ENCODE data around the gene TXNDC11. TPM values are rescaled to one million over a fixed set of nuclear protein-coding genes. Genes with fewer than 3 reads are reported as not detected.

Gene TXNDC11
- total and polyA plus RNA-seq, 3 experiments from 2014 or later = 32.8 to 57.8 (median 38.8) TPM

DNA sequence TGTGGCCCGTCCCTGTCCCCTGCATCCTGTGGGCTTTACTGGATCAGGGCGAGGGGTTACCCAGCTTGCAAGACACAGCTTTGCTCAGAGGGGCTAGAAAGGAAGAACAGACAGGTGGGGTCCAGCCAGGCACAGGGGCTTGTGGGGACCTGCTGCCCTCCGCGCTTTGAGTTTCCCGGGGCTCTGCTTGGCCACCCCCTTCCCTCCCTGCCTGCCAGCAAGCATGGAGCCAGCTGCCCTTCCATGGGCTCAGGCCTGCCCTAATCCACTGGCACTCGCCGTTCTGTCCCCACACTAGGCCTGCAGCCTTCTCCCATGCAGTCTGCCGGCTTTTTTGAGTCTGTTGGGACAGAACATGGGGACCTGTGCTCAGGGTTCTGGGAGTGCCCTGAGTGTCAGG, 71.0 kb downstream of the TXNDC11 start:
- CTCF ChIA-PET = interaction anchor here (1.1 kb wide), 1 partner anchor 140 kb away, joined by 5 read pairs; no protein-coding TSS in a partner anchor
- peak in 1 of 5 donors; percentile 29 for DNase-seq
- H3K4me3 ChIP-seq (ENCODE audit: low read length) = no peak overlapping the region
- no peak overlapping the region for H3K27ac ChIP-seq (ENCODE audit: low read depth, low read length)
- POLR2A ChIA-PET = interaction anchor here (0.5 to 0.6 kb wide), 2 partner anchors 126 to 934 kb away, joined by 4 to 5 read pairs; no protein-coding TSS in a partner anchor
- Mint-ChIP-seq H3K4me1 (peaks cover 41 to 75% (median 48%) of the 10 kb centered on the region in 3 donors), H3K9me3 (no peaks in the 10 kb centered on the region), H3K4me3 (peak overlapping the region in 3 of 7 donors; percentile 57 to 60 (median 59)), H3K27ac (peak overlapping the region in 3 of 8 donors; percentile 63 to 84 (median 73)), H3K27me3 (no peaks in the 10 kb centered on the region), H3K36me3 (peaks cover 0 to 16% (median 2%) of the 10 kb centered on the region in 3 donors)
- no peaks in the 10 kb centered on the region for H3K9me3 ChIP-seq (ENCODE audit: low read length)
- peaks cover 1% of the 10 kb centered on the region for H3K36me3 ChIP-seq (ENCODE audit: insufficient read depth, low read length)
- H3K27me3 ChIP-seq (ENCODE audit: insufficient read depth, low read length, poor library complexity, severe bottlenecking) = no peaks in the 10 kb centered on the region
- peaks cover 49% of the 10 kb centered on the region for H3K4me1 ChIP-seq (ENCODE audit: insufficient read depth, low read length)

DNA sequence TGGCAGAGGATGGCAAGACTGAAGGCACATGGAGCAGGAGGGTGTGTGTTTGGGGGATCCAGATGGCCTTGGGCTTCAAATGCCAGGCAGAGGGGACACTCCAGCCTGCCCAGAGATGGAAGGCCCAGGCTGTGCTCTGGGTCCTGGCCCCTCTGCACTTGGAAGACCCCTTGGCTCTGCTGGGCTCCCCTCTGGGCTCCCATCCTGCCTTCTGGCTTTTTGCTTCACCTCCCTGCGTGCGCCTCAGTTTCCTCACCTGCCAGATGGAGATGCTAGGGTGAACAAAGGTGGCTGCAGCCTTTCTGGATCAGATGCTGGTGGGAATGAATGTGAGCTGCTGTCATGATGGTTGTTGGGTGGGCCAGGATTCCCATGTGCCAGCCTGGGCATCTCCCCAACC, 71.4 kb downstream of the TXNDC11 start:
- peaks cover 51% of the 10 kb centered on the region for H3K4me1 ChIP-seq (ENCODE audit: insufficient read depth, low read length)
- no peaks in the 10 kb centered on the region for H3K36me3 ChIP-seq (ENCODE audit: insufficient read depth, low read length)
- Mint-ChIP-seq H3K36me3 (peaks cover 0 to 12% (median 0%) of the 10 kb centered on the region in 3 donors), H3K27me3 (no peaks in the 10 kb centered on the region), H3K4me3 (peak overlapping the region in 4 of 7 donors; percentile 15 to 88 (median 73)), H3K4me1 (peaks cover 44 to 78% (median 51%) of the 10 kb centered on the region in 3 donors), H3K27ac (peak overlapping the region in 4 of 8 donors; percentile 29 to 84 (median 60)), H3K9me3 (no peaks in the 10 kb centered on the region)
- no peaks in the 10 kb centered on the region for H3K9me3 ChIP-seq (ENCODE audit: low read length)
- POLR2A ChIA-PET = no interaction called here
- CTCF ChIA-PET = interaction anchor here (1.1 kb wide), 1 partner anchor 140 kb away, joined by 5 read pairs; no protein-coding TSS in a partner anchor
- no peak overlapping the region for H3K27ac ChIP-seq (ENCODE audit: low read depth, low read length)
- DNase-seq = peak in 1 of 5 donors; percentile 26
- H3K4me3 ChIP-seq (ENCODE audit: low read length) = no peak overlapping the region
- no peaks in the 10 kb centered on the region for H3K27me3 ChIP-seq (ENCODE audit: insufficient read depth, low read length, poor library complexity, severe bottlenecking)

DNA sequence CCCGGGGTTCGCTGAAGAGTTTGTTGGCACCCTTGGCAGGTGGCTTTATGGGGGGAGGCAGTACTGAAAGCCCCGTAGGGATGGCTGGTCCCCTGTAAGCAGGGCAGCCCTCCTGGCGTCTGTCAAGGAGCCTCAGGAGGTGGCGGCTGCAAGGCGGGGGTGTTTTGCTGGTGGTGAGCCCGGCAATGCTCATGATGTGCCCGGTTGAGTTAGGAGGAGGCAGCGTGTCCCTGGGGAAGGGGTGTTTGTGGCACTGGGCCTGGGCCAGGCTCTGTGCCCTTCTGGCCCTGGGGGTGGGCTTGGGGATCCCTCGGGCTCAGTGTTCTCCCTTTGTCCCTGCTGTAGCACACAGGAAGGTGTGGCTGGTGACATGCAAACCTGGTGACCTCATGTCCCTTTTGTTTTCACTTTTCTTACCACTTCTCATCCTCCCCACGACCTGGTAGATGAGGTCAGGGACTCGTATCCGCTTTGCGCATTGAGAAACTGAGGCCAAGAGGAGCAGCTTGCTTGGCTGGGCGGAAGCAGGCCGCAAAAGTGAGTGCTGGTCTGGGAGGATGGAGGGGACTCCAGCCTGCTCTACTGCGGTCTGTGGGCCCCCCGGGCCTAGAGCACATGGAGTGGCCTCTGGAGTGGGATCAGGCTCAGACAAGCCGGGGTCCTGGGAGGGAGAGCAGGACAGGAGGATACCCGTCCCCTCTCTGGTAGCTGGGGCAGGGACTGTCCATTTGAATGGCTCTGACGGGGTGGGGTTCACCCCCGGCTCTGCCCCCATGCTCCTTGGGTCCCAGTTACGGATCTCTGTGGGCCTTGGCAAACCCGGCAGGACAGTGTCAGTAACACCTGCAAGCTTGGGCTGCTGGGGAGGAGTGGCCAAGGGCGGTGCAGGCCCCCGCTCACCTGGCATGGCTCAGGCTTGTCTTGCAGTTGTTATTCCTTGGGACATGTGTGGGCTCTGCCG, 72.2 kb downstream of the TXNDC11 start:
- CTCF ChIA-PET = interaction anchor here (1.1 kb wide), 3 partner anchors 44 to 139 kb away, joined by 3 to 5 read pairs (median 4); no protein-coding TSS in a partner anchor
- Mint-ChIP-seq H3K4me3 (peak overlapping the region; percentile 83 to 90 (median 86)), H3K9me3 (peaks cover 0 to 2% (median 0%) of the 10 kb centered on the region in 5 donors), H3K27me3 (no peaks in the 10 kb centered on the region), H3K36me3 (peaks cover 0 to 5% (median 0%) of the 10 kb centered on the region in 3 donors), H3K27ac (peak overlapping the region; percentile 77 to 92 (median 85)), H3K4me1 (peaks cover 49 to 80% (median 56%) of the 10 kb centered on the region in 3 donors)
- H3K9me3 ChIP-seq (ENCODE audit: low read length) = no peaks in the 10 kb centered on the region
- POLR2A ChIA-PET = interaction anchor here (0.8 kb wide), 1 partner anchor 10 kb away, joined by 3 read pairs; no protein-coding TSS in a partner anchor
- peak in 3 of 5 donors; percentile 27 to 62 (median 58) for DNase-seq
- H3K27me3 ChIP-seq (ENCODE audit: insufficient read depth, low read length, poor library complexity, severe bottlenecking) = no peaks in the 10 kb centered on the region
- H3K36me3 ChIP-seq (ENCODE audit: insufficient read depth, low read length) = no peaks in the 10 kb centered on the region
- H3K4me1 ChIP-seq (ENCODE audit: insufficient read depth, low read length) = peaks cover 60% of the 10 kb centered on the region
- no peak overlapping the region for H3K27ac ChIP-seq (ENCODE audit: low read depth, low read length)
- peak overlapping the region; percentile 54 for H3K4me3 ChIP-seq (ENCODE audit: low read length)

DNA sequence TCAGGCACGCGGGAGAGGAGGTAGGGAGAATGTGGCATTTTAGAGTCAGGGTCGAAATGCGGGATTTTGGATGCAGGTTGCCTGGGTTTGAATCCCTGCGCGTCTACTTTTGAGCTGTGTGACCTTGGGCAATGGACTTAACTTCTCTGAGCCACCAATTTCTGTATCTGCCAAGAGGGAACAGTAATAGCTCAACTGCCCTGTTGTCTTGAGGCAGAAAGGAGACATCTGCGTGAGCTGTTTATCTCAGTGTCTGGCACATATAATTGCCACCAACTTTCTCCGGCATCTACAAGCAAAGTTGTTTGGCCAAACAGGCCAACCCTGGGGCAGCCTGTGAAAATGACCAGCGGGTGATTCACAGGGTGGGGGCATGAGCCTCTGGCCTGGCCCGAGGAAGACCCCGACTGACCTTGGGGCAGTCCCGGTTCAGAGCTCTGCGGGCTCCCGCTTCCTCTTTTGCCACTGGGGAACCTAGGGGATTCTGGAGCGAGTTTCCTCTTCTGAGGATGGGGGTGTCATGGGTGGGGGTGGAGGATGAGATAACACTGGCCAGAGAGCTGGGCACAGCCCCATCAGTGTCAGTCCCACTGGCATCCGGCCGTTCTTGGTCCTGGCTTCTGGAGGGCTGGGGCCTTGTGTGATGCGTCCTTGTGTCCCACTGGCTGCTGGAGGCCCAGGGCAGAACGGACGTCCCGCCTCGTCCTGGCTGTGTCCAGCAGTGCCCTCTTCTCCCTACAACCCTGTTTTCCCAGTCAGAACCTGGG, 73.1 kb downstream of the TXNDC11 start:
- H3K27me3 ChIP-seq (ENCODE audit: insufficient read depth, low read length, poor library complexity, severe bottlenecking) = no peaks in the 10 kb centered on the region
- no peak overlapping the region for H3K27ac ChIP-seq (ENCODE audit: low read depth, low read length)
- H3K9me3 ChIP-seq (ENCODE audit: low read length) = no peaks in the 10 kb centered on the region
- CTCF ChIA-PET = interaction anchor here (1.1 kb wide), 2 partner anchors 45 to 110 kb away, joined by 3 to 4 read pairs; no protein-coding TSS in a partner anchor
- peaks cover 68% of the 10 kb centered on the region for H3K4me1 ChIP-seq (ENCODE audit: insufficient read depth, low read length)
- peak overlapping the region; percentile 54 for H3K4me3 ChIP-seq (ENCODE audit: low read length)
- peaks cover 0 to 2% (median 0%) of the 10 kb centered on the region in 5 donors for H3K9me3 Mint-ChIP-seq
- H3K36me3 Mint-ChIP-seq = peaks cover 0 to 4% (median 0%) of the 10 kb centered on the region in 3 donors
- H3K27ac Mint-ChIP-seq = peak overlapping the region; percentile 74 to 91 (median 85)
- H3K4me1 Mint-ChIP-seq = peaks cover 53 to 81% (median 64%) of the 10 kb centered on the region in 3 donors
- no peaks in the 10 kb centered on the region for H3K36me3 ChIP-seq (ENCODE audit: insufficient read depth, low read length)
- H3K27me3 Mint-ChIP-seq = no peaks in the 10 kb centered on the region
- H3K4me3 Mint-ChIP-seq = peak overlapping the region; percentile 83 to 90 (median 86)
- POLR2A ChIA-PET = interaction anchor here (0.6 to 1.5 kb wide), 8 partner anchors 9 to 137 kb away, joined by 3 to 6 read pairs (median 3); partner anchors contain the start of gene TXNDC11
- no peak for DNase-seq

DNA sequence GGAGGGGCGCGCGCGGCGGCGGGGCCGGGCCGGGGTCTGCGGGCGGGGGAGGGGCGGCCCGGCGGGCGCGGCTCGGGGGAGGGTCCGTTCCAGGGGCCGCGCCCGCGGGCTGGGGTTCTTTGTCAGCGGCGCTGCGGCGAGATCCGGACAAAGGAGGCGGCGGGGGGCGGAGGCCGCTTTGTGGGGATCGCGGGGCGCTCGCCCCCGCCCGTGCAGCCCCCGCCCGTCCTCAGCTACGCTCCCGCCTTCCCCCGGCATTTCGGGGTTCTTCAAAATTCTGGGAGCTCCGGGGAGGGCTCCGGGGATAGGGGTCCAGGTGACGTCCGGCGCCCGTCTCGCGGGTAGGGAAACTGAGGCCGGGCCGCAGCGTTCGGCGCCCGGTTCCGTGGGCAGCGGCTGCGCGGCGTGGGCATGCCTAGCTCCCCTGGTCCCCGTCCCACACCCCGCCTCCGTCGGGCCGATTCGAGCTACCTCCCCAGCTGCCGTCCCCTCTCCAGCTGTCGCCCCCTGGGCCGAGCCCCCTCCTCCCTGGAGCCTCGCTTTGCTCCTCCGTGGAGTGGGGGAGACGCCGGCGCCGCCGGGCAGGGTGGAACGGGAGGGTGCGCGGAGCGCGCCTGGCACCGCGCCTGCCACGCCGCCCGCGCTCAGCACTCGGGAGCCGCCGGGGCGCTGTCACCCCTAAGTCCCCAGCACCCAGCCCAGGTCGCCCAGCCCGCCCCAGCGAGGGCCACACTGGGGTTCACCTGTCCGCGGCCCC, 73.9 kb downstream of the TXNDC11 start:
- CTCF ChIA-PET = interaction anchor here (1.1 to 2.0 kb wide), 3 partner anchors 10 to 109 kb away, joined by 3 to 5 read pairs (median 4); no protein-coding TSS in a partner anchor
- H3K4me1 Mint-ChIP-seq = peaks cover 59 to 81% (median 71%) of the 10 kb centered on the region in 3 donors
- H3K9me3 ChIP-seq (ENCODE audit: low read length) = no peaks in the 10 kb centered on the region
- no peaks in the 10 kb centered on the region for H3K27me3 ChIP-seq (ENCODE audit: insufficient read depth, low read length, poor library complexity, severe bottlenecking)
- H3K36me3 ChIP-seq (ENCODE audit: insufficient read depth, low read length) = no peaks in the 10 kb centered on the region
- peak in 1 of 5 donors; percentile 47 for DNase-seq
- POLR2A ChIA-PET = interaction anchor here (0.6 to 1.5 kb wide), 8 partner anchors 11 to 176 kb away, joined by 3 to 6 read pairs (median 3); partner anchors contain the start of gene TXNDC11
- H3K27ac Mint-ChIP-seq = peak overlapping the region in 4 of 8 donors; percentile 77 to 89 (median 86)
- H3K4me3 Mint-ChIP-seq = peak overlapping the region; percentile 83 to 90 (median 86)
- H3K27me3 Mint-ChIP-seq = no peaks in the 10 kb centered on the region
- H3K36me3 Mint-ChIP-seq = peaks cover 0 to 2% (median 0%) of the 10 kb centered on the region in 3 donors
- H3K9me3 Mint-ChIP-seq = peaks cover 0 to 2% (median 0%) of the 10 kb centered on the region in 5 donors
- peak overlapping the region; percentile 54 for H3K4me3 ChIP-seq (ENCODE audit: low read length)
- no peak overlapping the region for H3K27ac ChIP-seq (ENCODE audit: low read depth, low read length)
- peaks cover 76% of the 10 kb centered on the region for H3K4me1 ChIP-seq (ENCODE audit: insufficient read depth, low read length)

DNA sequence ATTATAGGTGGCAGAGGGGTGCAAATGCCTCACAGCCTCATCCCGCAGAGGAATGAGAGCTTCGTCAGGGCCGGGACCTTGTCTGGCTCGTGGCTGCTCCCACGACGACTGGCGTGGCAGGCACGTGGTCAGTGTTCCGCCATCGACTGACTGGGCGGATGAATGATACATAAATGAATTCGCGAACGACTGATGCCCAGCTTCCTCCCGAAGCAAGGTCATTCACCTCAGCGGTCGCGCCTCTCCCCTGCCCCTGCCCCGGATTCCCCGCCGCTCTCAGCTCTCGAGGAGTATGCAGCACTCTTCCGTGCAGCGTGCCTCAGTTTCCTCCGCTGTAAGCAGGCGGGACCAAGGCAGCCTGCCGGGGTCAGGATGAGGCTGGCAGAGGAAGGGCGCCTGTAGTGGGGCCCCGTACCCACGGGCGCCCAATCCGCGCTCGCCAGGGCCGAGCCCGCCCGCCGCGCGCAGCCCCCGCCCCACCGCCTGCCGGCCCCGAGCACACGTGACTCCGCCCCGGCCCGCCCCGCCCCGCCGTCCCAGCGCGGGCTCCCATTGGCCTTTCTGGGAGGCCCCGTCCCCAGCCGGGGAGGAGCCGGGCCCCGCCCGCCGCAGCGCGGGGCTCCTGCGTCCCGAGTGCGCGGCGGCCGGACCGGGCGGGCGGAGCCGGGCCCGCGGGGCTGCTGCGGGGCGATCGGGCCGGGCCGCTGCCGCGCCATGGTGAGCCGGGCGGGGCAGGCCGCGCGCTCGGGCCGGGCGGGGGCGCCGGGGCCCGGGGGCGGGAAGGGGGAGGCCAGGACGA, 74.6 kb downstream of the TXNDC11 start, which contains the start of gene SNN:
Gene SNN (plus strand): TSS at position 632 of the 799 bp plus-strand sequence. CDS start 7,605 bp downstream, outside the sequence.
- Histone ChIP-seq H3K27me3 (ENCODE audit: insufficient read depth, low read length, poor library complexity, severe bottlenecking) (no peaks in the 10 kb centered on the region), H3K4me3 (ENCODE audit: low read length) (peak within 1 kb of the TSS; percentile 54), H3K4me1 (ENCODE audit: insufficient read depth, low read length) (peaks cover 77% of the 10 kb centered on the region), H3K27ac (ENCODE audit: low read depth, low read length) (no peak within 1 kb of the TSS), H3K36me3 (ENCODE audit: insufficient read depth, low read length) (no peaks in the 10 kb centered on the region), H3K9me3 (ENCODE audit: low read length) (no peaks in the 10 kb centered on the region)
- peaks cover 0 to 2% (median 0%) of the 10 kb centered on the region in 5 donors for H3K9me3 Mint-ChIP-seq
- H3K36me3 Mint-ChIP-seq = peaks cover 0 to 2% (median 0%) of the 10 kb centered on the region in 3 donors
- ChIA-PET CTCF (interaction anchor here (1.0 to 2.0 kb wide), 2 partner anchors 9 to 46 kb away, joined by 3 to 5 read pairs; no protein-coding TSS in a partner anchor), POLR2A (interaction anchor here (0.6 to 1.5 kb wide), 4 partner anchors 49 to 175 kb away, joined by 3 to 6 read pairs (median 4); partner anchors contain the start of gene TXNDC11)
- H3K4me3 Mint-ChIP-seq = peak within 1 kb of the TSS; percentile 83 to 90 (median 86)
- H3K4me1 Mint-ChIP-seq = peaks cover 56 to 75% (median 70%) of the 10 kb centered on the region in 3 donors
- peak within 1 kb of the TSS in 6 of 8 donors; percentile 77 to 91 (median 87) for H3K27ac Mint-ChIP-seq
- H3K27me3 Mint-ChIP-seq = no peaks in the 10 kb centered on the region
- DNase-seq = peak; percentile 81 to 89 (median 83)
